SKM-1 treated with dmso at 0.1 percent for 144 hours (cell line): ENCODE results near the gene GRHPR.
"Not testable (repeated sequence)": the region's sequence is repeated elsewhere in the genome, so short reads cannot be mapped to it uniquely, and the experiment has no call there.

ENCODE experiments used
- DNase-seq: peaks from one replicate; lab custom pipeline; 2025; ENCODE audit not compliant: unreplicated experiment; lab: John Stamatoyannopoulos, UW

The GRHPR gene

GRCh38 chr9:37420271-37421215 lies 2.0 kb upstream of the GRHPR start:
- no peak for DNase-seq

GRCh38 chr9:37421914-37422288 lies 595 bp upstream of the GRHPR start:
- DNase-seq = no peak

GRCh38 chr9:37423508-37423907 lies 1.0 kb downstream of the GRHPR start:
- DNase-seq = no peak

- no peak for DNase-seq
These were observed 1.7 kb downstream of the GRHPR start for GRCh38 chr9:37424204-37424685.

- no peak for DNase-seq
These were observed 2.3 kb downstream of the GRHPR start for GRCh38 chr9:37424686-37425297.

GRCh38 chr9:37425298-37425752 lies 2.8 kb downstream of the GRHPR start:
- no peak for DNase-seq

GRCh38 chr9:37426431-37426830 lies 3.9 kb downstream of the GRHPR start:
- not testable (repeated sequence) for DNase-seq

GRCh38 chr9:37426846-37427245 lies 4.3 kb downstream of the GRHPR start:
- DNase-seq = no peak

GRCh38 chr9:37428345-37428744 lies 5.8 kb downstream of the GRHPR start:
- no peak for DNase-seq

- DNase-seq = no peak
These were observed 7.2 kb downstream of the GRHPR start for GRCh38 chr9:37429441-37430285.

GRCh38 chr9:37430841-37431597 lies 8.5 kb downstream of the GRHPR start:
- no peak for DNase-seq

GRCh38 chr9:37432020-37432419 lies 9.5 kb downstream of the GRHPR start:
- DNase-seq = no peak

GRCh38 chr9:37433867-37434371 lies 11.4 kb downstream of the GRHPR start:
- no peak for DNase-seq

GRCh38 chr9:37436540-37436939 lies 14.0 kb downstream of the GRHPR start:
- no peak for DNase-seq

- DNase-seq = no peak
These were observed 14.5 kb downstream of the GRHPR start for GRCh38 chr9:37437010-37437409.

GRCh38 chr9:37437621-37438020 lies 15.1 kb downstream of the GRHPR start:
- no peak for DNase-seq

- DNase-seq = no peak
These were observed 15.9 kb downstream of the GRHPR start for GRCh38 chr9:37438359-37438758.

GRCh38 chr9:37441776-37442370 lies 19.4 kb downstream of the GRHPR start:
- DNase-seq = no peak

GRCh38 chr9:37442556-37442955 lies 20.1 kb downstream of the GRHPR start:
- DNase-seq = no peak

- DNase-seq = no peak
These were observed 21.1 kb downstream of the GRHPR start for GRCh38 chr9:37443566-37443965.
